HL-60/S4 (cell line): Measurements from ENCODE around the gene LORICRIN.

ENCODE experiments used
- in situ Hi-C: fragments of 300-500 bp; cut with MboI; formaldehyde crosslinking; loops from 2 replicates; pipeline ENCODE4 v1.14.3; 2022; ENCODE audit warnings: low sequenced_read_pairs

Gene LORICRIN

DNA sequence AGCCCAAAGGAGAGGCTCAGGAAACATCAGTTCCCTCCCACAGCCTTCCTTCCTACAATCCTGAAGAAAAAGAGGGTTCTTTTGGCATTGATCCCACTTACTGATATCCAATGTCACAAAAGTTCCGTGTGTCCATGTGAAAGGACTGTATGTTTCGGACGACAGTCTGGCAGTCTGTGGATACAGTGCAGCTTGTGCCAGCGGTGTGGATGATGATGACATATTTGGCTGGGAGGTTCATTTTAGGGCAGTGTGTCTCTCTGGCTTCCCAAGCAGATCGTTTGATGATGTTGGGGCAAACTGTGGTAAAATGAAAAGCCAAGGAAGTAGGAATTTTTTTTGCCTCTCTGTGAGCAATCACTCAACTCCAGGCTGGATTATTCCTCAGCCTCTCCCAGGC lies 42.8 kb downstream of the LORICRIN start:
- in situ Hi-C loops: no loop called here

DNA sequence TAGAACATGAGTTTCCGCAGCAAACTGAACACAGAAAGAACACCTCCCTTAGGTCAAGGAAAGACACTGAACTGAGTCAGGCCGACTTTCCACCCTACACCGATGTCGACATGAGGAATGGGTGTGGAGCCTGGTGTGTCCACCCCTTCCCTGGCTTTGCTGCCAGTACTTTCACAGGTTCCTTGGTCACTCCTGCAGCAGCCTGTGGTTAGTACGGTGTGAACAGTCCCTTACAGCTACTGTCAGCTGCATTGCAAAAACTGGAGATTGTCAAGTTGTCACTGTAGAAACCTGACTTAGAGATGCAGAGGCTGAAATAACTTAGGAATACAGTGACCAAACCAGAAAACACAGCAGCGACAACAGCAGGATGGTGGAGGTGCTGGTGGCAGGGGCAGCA lies 46.2 kb downstream of the LORICRIN start:
- in situ Hi-C loops: no loop called here

DNA sequence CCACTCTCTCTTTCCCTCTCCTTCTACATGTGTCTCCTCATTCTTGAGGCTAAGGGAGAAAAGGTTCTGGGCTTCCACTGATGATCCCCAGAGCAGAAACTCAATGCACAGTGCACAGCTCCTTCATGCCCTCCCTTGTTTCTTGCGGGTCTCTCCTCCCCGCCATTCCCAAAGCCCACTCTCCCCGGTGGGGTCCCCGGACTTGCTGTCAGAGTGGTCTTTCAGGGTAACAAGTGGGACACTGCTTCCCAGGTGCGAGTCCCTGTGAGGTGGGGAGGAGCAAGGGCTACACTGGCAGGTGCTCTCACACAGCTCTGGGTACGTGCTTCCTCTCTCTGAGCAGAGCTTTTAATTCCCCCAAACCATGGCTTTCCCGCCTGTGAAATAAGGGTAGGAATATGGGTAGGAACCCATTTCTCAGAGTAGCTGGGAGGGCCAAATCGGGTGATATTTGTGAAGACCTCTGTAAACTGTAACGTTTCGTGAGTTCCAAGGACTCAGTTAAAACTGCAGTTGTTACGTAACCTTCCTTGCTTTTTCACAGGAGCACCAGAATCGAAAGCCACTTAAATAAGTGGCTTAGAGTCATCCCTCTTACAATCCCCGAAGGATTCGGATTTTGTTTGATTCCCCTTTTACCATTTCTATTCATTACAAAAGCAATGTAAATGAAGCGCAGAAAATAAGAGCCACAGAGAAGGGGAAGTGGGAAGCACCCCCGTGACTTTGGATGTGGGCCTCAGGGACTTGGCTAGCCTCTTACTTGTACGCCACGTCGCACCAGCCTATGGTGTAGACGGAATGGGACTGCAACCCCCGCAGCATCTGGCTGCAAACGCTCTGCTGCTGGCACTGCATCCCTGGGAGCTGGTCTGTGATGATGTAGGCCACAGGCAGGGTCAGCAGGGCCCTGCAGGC lies 47.1 kb downstream of the LORICRIN start:
- in situ Hi-C loops: no loop called here

DNA sequence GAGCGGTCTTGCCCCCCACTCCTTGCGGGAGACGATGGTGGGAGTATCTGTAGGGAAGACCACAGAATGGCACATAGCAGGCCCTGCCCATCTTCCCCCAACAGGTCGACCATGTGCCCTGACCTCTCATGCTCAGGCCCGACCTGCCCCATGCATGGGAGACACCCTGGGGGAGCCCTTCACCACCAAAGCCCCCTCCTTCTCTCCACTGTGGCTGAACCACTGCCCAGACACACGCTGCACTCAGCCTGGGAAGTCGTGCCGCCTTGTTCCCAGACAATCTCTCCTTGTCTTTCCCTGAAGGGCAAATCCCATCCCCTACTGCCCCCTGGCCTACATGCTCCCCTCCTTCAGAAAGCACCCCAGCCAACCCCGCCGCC lies 47.7 kb downstream of the LORICRIN start:
- in situ Hi-C loops: no loop called here

GRCh38 chr1:153308540-153308939 lies 49.1 kb downstream of the LORICRIN start:
- in situ Hi-C loops: no loop called here

DNA sequence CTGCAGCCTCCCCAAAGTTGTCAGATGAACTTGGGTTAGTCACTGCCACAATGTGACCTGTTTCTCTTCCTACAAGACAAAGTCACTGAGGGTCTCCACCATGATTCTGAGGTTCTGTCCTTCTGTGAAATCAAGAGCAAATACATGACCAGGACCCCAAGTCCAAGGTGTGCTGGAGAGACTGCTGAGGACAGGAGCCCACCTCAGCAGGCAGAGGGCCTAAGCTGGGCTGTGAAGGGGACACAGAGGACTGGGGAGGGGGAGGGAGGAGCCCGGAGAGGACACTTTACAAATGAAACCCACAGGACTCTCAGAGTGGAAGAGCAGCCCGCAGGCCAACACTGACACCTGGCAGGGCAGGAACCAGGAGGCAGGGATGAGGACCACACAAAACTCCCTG lies 50.0 kb downstream of the LORICRIN start:
- in situ Hi-C loops: no loop called here

GRCh38 chr1:153310526-153310925 lies 51.0 kb downstream of the LORICRIN start:
- in situ Hi-C loops: no loop called here
